ENCODE data around the gene ADAMTS6.

DNA sequence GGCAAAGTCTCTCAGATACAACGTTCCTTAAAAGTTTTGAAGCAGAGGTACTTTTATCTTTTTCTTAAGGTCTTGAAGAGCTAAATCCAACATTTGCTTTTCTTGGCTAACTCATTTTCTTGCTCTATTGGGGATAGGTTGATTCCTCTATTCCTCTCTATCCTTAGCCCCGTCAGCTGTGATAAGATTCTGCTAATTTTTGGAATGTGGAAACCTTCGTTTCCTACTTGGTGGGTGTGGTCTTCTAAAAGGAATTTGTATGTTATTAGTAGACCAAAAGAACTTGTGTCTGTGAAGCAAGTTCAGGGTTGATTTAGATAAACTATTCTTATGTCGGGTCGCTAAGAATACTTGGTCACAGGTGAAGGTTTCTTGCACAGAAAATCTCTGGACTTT lies 308.6 kb downstream of the ADAMTS6 start:
- TF ChIP-seq, protein P1, sequence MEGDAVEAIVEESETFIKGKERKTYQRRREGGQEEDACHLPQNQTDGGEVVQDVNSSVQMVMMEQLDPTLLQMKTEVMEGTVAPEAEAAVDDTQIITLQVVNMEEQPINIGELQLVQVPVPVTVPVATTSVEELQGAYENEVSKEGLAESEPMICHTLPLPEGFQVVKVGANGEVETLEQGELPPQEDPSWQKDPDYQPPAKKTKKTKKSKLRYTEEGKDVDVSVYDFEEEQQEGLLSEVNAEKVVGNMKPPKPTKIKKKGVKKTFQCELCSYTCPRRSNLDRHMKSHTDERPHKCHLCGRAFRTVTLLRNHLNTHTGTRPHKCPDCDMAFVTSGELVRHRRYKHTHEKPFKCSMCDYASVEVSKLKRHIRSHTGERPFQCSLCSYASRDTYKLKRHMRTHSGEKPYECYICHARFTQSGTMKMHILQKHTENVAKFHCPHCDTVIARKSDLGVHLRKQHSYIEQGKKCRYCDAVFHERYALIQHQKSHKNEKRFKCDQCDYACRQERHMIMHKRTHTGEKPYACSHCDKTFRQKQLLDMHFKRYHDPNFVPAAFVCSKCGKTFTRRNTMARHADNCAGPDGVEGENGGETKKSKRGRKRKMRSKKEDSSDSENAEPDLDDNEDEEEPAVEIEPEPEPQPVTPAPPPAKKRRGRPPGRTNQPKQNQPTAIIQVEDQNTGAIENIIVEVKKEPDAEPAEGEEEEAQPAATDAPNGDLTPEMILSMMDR (IDR thresholded peaks at IDR 0.05), result no peak
- TF ChIP-seq POLR2A (IDR thresholded peaks at IDR 0.05), result no peak

Data from esophagus squamous epithelium (tissue), 4 donors.